HepG2 (cell line): ENCODE measurements around the gene DHFR. TPM values are rescaled to one million over a fixed set of nuclear protein-coding genes. Genes with fewer than 3 reads are reported as not detected.

Experiments used
- ATF2 ChIP-seq: sonication (generic); formaldehyde crosslinking; IDR thresholded peaks from 2 replicates; pipeline ENCODE4 v1.4.0; 2020; ENCODE audit warnings: missing genetic modification reagents
- BCL3 ChIP-seq: sonication (generic); formaldehyde crosslinking; IDR thresholded peaks from 2 replicates; pipeline ENCODE4 v1.5.1; 2020; ENCODE audit warnings: mild to moderate bottlenecking, missing genetic modification reagents, moderate library complexity
- FOXA3 ChIP-seq: IDR thresholded peaks from 2 replicates; pipeline ENCODE4 v1.6.1; 2016; ENCODE audit warnings: missing genetic modification reagents, missing compliant biosample characterization
- HNF1A ChIP-seq, 2 experiments: sonication (generic) in 1 of 2; formaldehyde crosslinking in 1 of 2; IDR thresholded peaks; 2 replicates each; pipeline versions ENCODE4 v1.4.0 to v1.6.1; 2016 to 2020; ENCODE audit warnings: borderline replicate concordance in 1 of 2, low read depth in 1 of 2, mild to moderate bottlenecking in 1 of 2, missing genetic modification reagents in 1 of 2
- RFX3 ChIP-seq: IDR thresholded peaks from 2 replicates; pipeline ENCODE4 v1.6.1; 2016; ENCODE audit warnings: missing biosample characterization, missing genetic modification reagents
- SOX13 ChIP-seq, 3 experiments: fragments of 450-650 bp in 1 of 3; sonication (generic) in 1 of 3; formaldehyde crosslinking in 1 of 3; IDR thresholded peaks in 2 of 3; conservative IDR thresholded peaks in 1 of 3; 2 replicates each; pipeline versions ENCODE4 v1.5.0 to v1.6.1; 2016 to 2020; ENCODE audit warnings: antibody characterized with exemption in 1 of 3, mild to moderate bottlenecking in 1 of 3, missing compliant biosample characterization in 1 of 3, missing genetic modification reagents in 1 of 3, moderate library complexity in 1 of 3
- TBX2 ChIP-seq: sonication (generic); formaldehyde crosslinking; IDR thresholded peaks from 2 replicates; pipeline ENCODE4 v1.5.0; 2020; ENCODE audit warnings: missing genetic modification reagents, mild to moderate bottlenecking, borderline replicate concordance
- TMF1 ChIP-seq: sonication (generic); formaldehyde crosslinking; IDR thresholded peaks from 2 replicates; pipeline ENCODE4 v1.8.1; 2022; ENCODE audit warnings: low read depth, missing genetic modification reagents
- ZNF552 ChIP-seq: sonication (generic); formaldehyde crosslinking; IDR thresholded peaks from 2 replicates; pipeline ENCODE4 v1.9.0; 2022; ENCODE audit warnings: missing genetic modification reagents, mild to moderate bottlenecking, borderline replicate concordance
- ZNF597 ChIP-seq: sonication (generic); formaldehyde crosslinking; IDR thresholded peaks from 2 replicates; pipeline ENCODE4 v1.5.0; 2020; ENCODE audit warnings: missing genetic modification reagents
- ZNF609 ChIP-seq: sonication (generic); formaldehyde crosslinking; IDR thresholded peaks from 2 replicates; pipeline ENCODE4 v1.4.0; 2020; ENCODE audit warnings: mild to moderate bottlenecking, missing genetic modification reagents, borderline replicate concordance
- ZNF644 ChIP-seq: IDR thresholded peaks from 2 replicates; pipeline ENCODE4 v1.6.1; 2016; ENCODE audit warnings: low read depth
- ZNF83 ChIP-seq: sonication (generic); formaldehyde crosslinking; IDR thresholded peaks from 2 replicates; pipeline ENCODE4 v1.4.0; 2020; ENCODE audit warnings: missing genetic modification reagents, mild to moderate bottlenecking, borderline replicate concordance
- polyA plus RNA-seq, 8 experiments: library from polyadenylated mRNA; depleted of rRNA in 3 of 8; stranded (reverse) in 7 of 8; unstranded in 1 of 8; fragments of >200 nt; fragmentation: Illumina TruSeq in 4 of 8; extraction: Trizol in 4 of 8; gene quantifications; 2 replicates each; pipeline versions ENCODE4 v1.2.1 to v1.2.3, GENCODE V29; 2011 to 2016; ENCODE audit warnings: low read depth in 4 of 8, missing spikeins in 1 of 8, mixed read lengths in 1 of 8; ENCODE audit not compliant: insufficient read depth in 1 of 8
- total RNA-seq, 5 experiments: library from RNA; depleted of rRNA; stranded (reverse); fragments of >200 nt; fragmentation: Illumina TruSeq; extraction: Trizol; gene quantifications; 2 replicates each; pipeline ENCODE4 v1.2.3, GENCODE V29; 2016; ENCODE audit warnings: low read depth in 1 of 5

DHFR gene
- total and polyA plus RNA-seq, 2 of the 13 experiments (the other 11 are each of a cell fraction or from before 2014, with no cell fraction given), result 22.8 to 59.0 TPM

- TF ChIP-seq SOX13 (IDR thresholded peaks at IDR 0.05) (no peak), SOX13 (CRISPR knock-in tag; conservative IDR thresholded peaks at IDR 0.05 in 1 of 2, IDR thresholded peaks at IDR 0.05 in 1 of 2) (peak in 1 of 2 experiments; percentile 37; a peak in 1 of 4 replicates), ZNF644 (0 out of 2 replicates have a peak, but pooled peaks have one; percentile 23), ATF2 (CRISPR knock-in tag) (no peak), HNF1A (IDR thresholded peaks at IDR 0.05; ENCODE audit: low read depth) (no peak), HNF1A (CRISPR knock-in tag; IDR thresholded peaks at IDR 0.05; ENCODE audit: borderline replicate concordance) (no peak), BCL3 (CRISPR knock-in tag) (no peak), ZNF609 (CRISPR knock-in tag) (no peak), TBX2 (CRISPR knock-in tag) (no peak), TMF1 (no peak), ZNF552 (CRISPR knock-in tag) (no peak), ZNF83 (CRISPR knock-in tag) (no peak), ZNF597 (CRISPR knock-in tag) (no peak), RFX3 (no peak), FOXA3 (CRISPR knock-in tag) (no peak)
Measured at GRCh38 chr5:80631278-80632259, 23.2 kb downstream of the DHFR start (continued).
